ENCODE data around the gene CACHD1. TPM values are rescaled to one million over a fixed set of nuclear protein-coding genes. Genes with fewer than 3 reads are reported as not detected.

The CACHD1 gene
- total RNA-seq, 4 donors from 2014 or later: 1.6 to 3.2 (median 2.2) TPM; not detected in 1

GRCh38 chr1:64480999-64481772 is 11.3 kb downstream of the CACHD1 start:
- peaks cover 0 to 38% (median 13%) of the 10 kb centered on the region in 4 donors for H3K4me1 ChIP-seq
- WGBS, 2 donors (ENCODE audit: low coverage in 1 of 2): 39 to 52% methylated on average over 4 of the region's 4 CpGs

GRCh38 chr1:64482128-64482527 is 12.2 kb downstream of the CACHD1 start:
- no peak for DNase-seq
- no peaks in the 10 kb centered on the region for H3K27me3 ChIP-seq
- peaks cover 0 to 29% (median 9%) of the 10 kb centered on the region in 4 donors for H3K4me1 ChIP-seq
- TF ChIP-seq CTCF (IDR thresholded peaks at IDR 0.05): no peak
- TF ChIP-seq POLR2A (IDR thresholded peaks at IDR 0.05): no peak
- no peak for TF ChIP-seq POLR2AphosphoS5 (IDR thresholded peaks at IDR 0.05)
- TF ChIP-seq EP300 (IDR thresholded peaks at IDR 0.05; ENCODE audit: low read depth): no peak
- no peaks in the 10 kb centered on the region for H3K9me3 ChIP-seq
- no peaks in the 10 kb centered on the region for H3K36me3 ChIP-seq
- 64 to 72% methylated on average over 3 of the region's 3 CpGs for WGBS, 2 donors (ENCODE audit: low coverage in 1 of 2)
- in situ Hi-C loops (cut with MboI; ENCODE audit: low pct_ligation_motif_present in 1 of 4, low pct_unique_long_range_greater_than_20kb in 1 of 4, low sequenced_read_pairs in 3 of 4) (no loop called here), intact Hi-C loops (cut with DNase I; ENCODE audit: low total_unique reads) (no loop called here)
- H3K4me3 ChIP-seq: no peak overlapping the region
- H3K27ac ChIP-seq: no peak overlapping the region

More at GRCh38 chr1:64480999-64481772, 11.3 kb downstream of the CACHD1 start:
- intact Hi-C loops (cut with DNase I; ENCODE audit: low total_unique reads): no loop called here
- Histone ChIP-seq H3K36me3 (no peaks in the 10 kb centered on the region), H3K4me3 (no peak overlapping the region), H3K9me3 (no peaks in the 10 kb centered on the region), H3K27me3 (no peaks in the 10 kb centered on the region), H3K27ac (no peak overlapping the region)
- in situ Hi-C loops (cut with MboI; ENCODE audit: low pct_ligation_motif_present in 1 of 4, low pct_unique_long_range_greater_than_20kb in 1 of 4, low sequenced_read_pairs in 3 of 4): no loop called here
- no peak for TF ChIP-seq CTCF (IDR thresholded peaks at IDR 0.05)
- TF ChIP-seq POLR2A (IDR thresholded peaks at IDR 0.05): no peak
- no peak for TF ChIP-seq EP300 (IDR thresholded peaks at IDR 0.05; ENCODE audit: low read depth)
- DNase-seq: no peak

GRCh38 chr1:64482720-64483119 is 12.8 kb downstream of the CACHD1 start:
- Histone ChIP-seq H3K27me3 (no peaks in the 10 kb centered on the region), H3K4me1 (peaks cover 0 to 26% (median 8%) of the 10 kb centered on the region in 4 donors), H3K4me3 (no peak overlapping the region), H3K36me3 (no peaks in the 10 kb centered on the region), H3K9me3 (no peaks in the 10 kb centered on the region), H3K27ac (no peak overlapping the region)
- in situ Hi-C loops (cut with MboI; ENCODE audit: low pct_ligation_motif_present in 1 of 4, low pct_unique_long_range_greater_than_20kb in 1 of 4, low sequenced_read_pairs in 3 of 4): no loop called here
- intact Hi-C loops (cut with DNase I; ENCODE audit: low total_unique reads): no loop called here
- WGBS, 2 donors (ENCODE audit: low coverage in 1 of 2): 58% methylated on average over 1 of the region's 1 CpG; no CpG with 5 or more reads in 1 of the 2 donors
- DNase-seq: no peak
- TF ChIP-seq CTCF (IDR thresholded peaks at IDR 0.05) (no peak), POLR2AphosphoS5 (IDR thresholded peaks at IDR 0.05) (no peak), EP300 (IDR thresholded peaks at IDR 0.05; ENCODE audit: low read depth) (no peak), POLR2A (IDR thresholded peaks at IDR 0.05) (no peak)

GRCh38 chr1:64483731-64484414 is 13.9 kb downstream of the CACHD1 start:
- Histone ChIP-seq H3K4me3 (no peak overlapping the region), H3K27ac (no peak overlapping the region), H3K9me3 (no peaks in the 10 kb centered on the region), H3K36me3 (no peaks in the 10 kb centered on the region), H3K27me3 (no peaks in the 10 kb centered on the region), H3K4me1 (peaks cover 0 to 26% (median 8%) of the 10 kb centered on the region in 4 donors)
- no peak for DNase-seq
- intact Hi-C loops (cut with DNase I; ENCODE audit: low total_unique reads): no loop called here
- TF ChIP-seq POLR2A (IDR thresholded peaks at IDR 0.05) (no peak), POLR2AphosphoS5 (IDR thresholded peaks at IDR 0.05) (no peak)
- in situ Hi-C loops (cut with MboI; ENCODE audit: low pct_ligation_motif_present in 1 of 4, low pct_unique_long_range_greater_than_20kb in 1 of 4, low sequenced_read_pairs in 3 of 4): no loop called here
- 86 to 90% methylated on average over 7 of the region's 7 CpGs for WGBS, 2 donors (ENCODE audit: low coverage in 1 of 2)
